Retinal pigment epithelial cell (primary cell): ENCODE results near the gene BTRC.
"Not testable (repeated sequence)": the region's sequence is repeated elsewhere in the genome, so short reads cannot be mapped to it uniquely, and the experiment has no call there.

Source experiments
- DNase-seq: peaks from one replicate; pipeline ENCODE4 v3.0.0-alpha.2; 2010; ENCODE audit warnings: low read depth
- H3K4me3 ChIP-seq: 2 replicates; pipeline ENCODE4 v1.5.1; 2011; ENCODE audit warnings: mild to moderate bottlenecking, low read length, control low read depth, moderate library complexity
- CTCF ChIP-seq: conservative IDR thresholded peaks from 2 replicates; pipeline ENCODE4 v1.5.1; 2011; ENCODE audit warnings: low read depth, low read length, control low read depth, inconsistent platforms

The BTRC gene

GRCh38 chr10:101414034-101414433, 60.1 kb downstream of the BTRC start:
- DNase-seq = no peak
- no peak overlapping the region for H3K4me3 ChIP-seq
- no peak for TF ChIP-seq CTCF

- H3K4me3 ChIP-seq = no peak overlapping the region
- no peak for DNase-seq
- no peak for TF ChIP-seq CTCF
Observed at GRCh38 chr10:101415884-101416283, 61.9 kb downstream of the BTRC start.

GRCh38 chr10:101421967-101422366, 68.0 kb downstream of the BTRC start:
- DNase-seq, H3K4me3 ChIP-seq: not testable (repeated sequence)

- no peak overlapping the region for H3K4me3 ChIP-seq
- no peak for DNase-seq
- TF ChIP-seq CTCF = no peak
Observed at GRCh38 chr10:101425535-101425934, 71.6 kb downstream of the BTRC start.

GRCh38 chr10:101428036-101428435, 74.1 kb downstream of the BTRC start:
- DNase-seq = no peak
- TF ChIP-seq CTCF = no peak
- H3K4me3 ChIP-seq = no peak overlapping the region

- no peak for TF ChIP-seq CTCF
- no peak overlapping the region for H3K4me3 ChIP-seq
- no peak for DNase-seq
Observed at GRCh38 chr10:101429423-101429822, 75.5 kb downstream of the BTRC start.

- TF ChIP-seq CTCF = no peak
- no peak overlapping the region for H3K4me3 ChIP-seq
- no peak for DNase-seq
Observed at GRCh38 chr10:101436302-101436701, 82.3 kb downstream of the BTRC start.

GRCh38 chr10:101438881-101439391, 85.0 kb downstream of the BTRC start:
- no peak overlapping the region for H3K4me3 ChIP-seq
- no peak for DNase-seq
- TF ChIP-seq CTCF = no peak
